Measurements from ENCODE around the gene HRH1. TPM values are rescaled to one million over a fixed set of nuclear protein-coding genes. Genes with fewer than 3 reads are reported as not detected.

Gene HRH1
- total RNA-seq, 1 experiment from 2014 or later = 4.6 TPM

- no peak overlapping the region for H3K27ac ChIP-seq (ENCODE audit: low read length)
- ChIA-PET CTCF (interaction anchor here (1.0 kb wide), 1 partner anchor 52 kb away, joined by 6 read pairs; no protein-coding TSS in a partner anchor), POLR2A (no interaction called here)
- no peaks in the 10 kb centered on the region for H3K27me3 ChIP-seq (ENCODE audit: control insufficient read depth, insufficient read depth, low read length)
- peaks cover 1% of the 10 kb centered on the region for H3K4me1 ChIP-seq (ENCODE audit: control insufficient read depth, insufficient read depth, low read length)
- DNase-seq (ENCODE audit: low read depth, low spot score) (no peak), ATAC-seq (no peak)
- no peaks in the 10 kb centered on the region for H3K9me3 ChIP-seq (ENCODE audit: control insufficient read depth, insufficient read depth, low read depth, low read length)
- intact Hi-C loops (cut with micrococcal nuclease; ENCODE audit: unreplicated experiment) (no loop called here), in situ Hi-C loops (cut with HindIII; ENCODE audit: low pct_unique_long_range_greater_than_20kb, low sequenced_read_pairs) (no loop called here)
- H3K4me3 ChIP-seq (ENCODE audit: low read depth in 2 of 2, low read length in 2 of 2) = no peak overlapping the region
- no TSS peak for BruUV-seq (replicated peaks)
- H3K36me3 ChIP-seq (ENCODE audit: control insufficient read depth, insufficient read depth, low read length) = no peaks in the 10 kb centered on the region
- TF ChIP-seq TCF7L2 (IDR thresholded peaks at IDR 0.05; ENCODE audit: low read depth, low read length) (no peak), REST (IDR thresholded peaks at IDR 0.05; ENCODE audit: insufficient read depth in 1 of 2, low read depth in 2 of 2, low read length in 1 of 2) (no peak), SIN3A (IDR thresholded peaks at IDR 0.05; ENCODE audit: borderline replicate concordance, insufficient read depth, low read depth, low read length) (no peak), CTCF (IDR thresholded peaks at IDR 0.05) (no peak), POLR2AphosphoS5 (IDR thresholded peaks at IDR 0.05; ENCODE audit: low read depth, low read length) (no peak)
Measured at GRCh38 chr3:11206953-11207352, 52.7 kb downstream of the HRH1 start.

GRCh38 chr3:11211531-11212298 is 57.4 kb downstream of the HRH1 start:
- no peak overlapping the region for H3K4me3 ChIP-seq (ENCODE audit: low read depth in 2 of 2, low read length in 2 of 2)
- no peaks in the 10 kb centered on the region for H3K36me3 ChIP-seq (ENCODE audit: control insufficient read depth, insufficient read depth, low read length)
- H3K9me3 ChIP-seq (ENCODE audit: control insufficient read depth, insufficient read depth, low read depth, low read length) = no peaks in the 10 kb centered on the region
- no TSS peak for BruUV-seq (replicated peaks)
- in situ Hi-C loops (cut with HindIII; ENCODE audit: low pct_unique_long_range_greater_than_20kb, low sequenced_read_pairs) (no loop called here), intact Hi-C loops (cut with micrococcal nuclease; ENCODE audit: unreplicated experiment) (no loop called here)
- ChIA-PET CTCF (interaction anchor here (0.6 kb wide), 1 partner anchor 55 kb away, joined by 3 read pairs; no protein-coding TSS in a partner anchor), POLR2A (no interaction called here)
- peaks cover 4% of the 10 kb centered on the region for H3K4me1 ChIP-seq (ENCODE audit: control insufficient read depth, insufficient read depth, low read length)
- TF ChIP-seq CTCF (IDR thresholded peaks at IDR 0.05) (no peak), REST (IDR thresholded peaks at IDR 0.05; ENCODE audit: insufficient read depth in 1 of 2, low read depth in 2 of 2, low read length in 1 of 2) (no peak), SIN3A (IDR thresholded peaks at IDR 0.05; ENCODE audit: borderline replicate concordance, insufficient read depth, low read depth, low read length) (no peak), TCF7L2 (IDR thresholded peaks at IDR 0.05; ENCODE audit: low read depth, low read length) (no peak), POLR2AphosphoS5 (IDR thresholded peaks at IDR 0.05; ENCODE audit: low read depth, low read length) (no peak)
- ATAC-seq = peak; percentile 53; the same call in 1 of the 2 replicates
- H3K27ac ChIP-seq (ENCODE audit: low read length) = no peak overlapping the region
- H3K27me3 ChIP-seq (ENCODE audit: control insufficient read depth, insufficient read depth, low read length) = no peaks in the 10 kb centered on the region
- no peak for DNase-seq (ENCODE audit: low read depth, low spot score)

Measured in Panc1 (cell line).